Panc1 (cell line): ENCODE data around the gene LIMK2. TPM values are rescaled to one million over a fixed set of nuclear protein-coding genes. Genes with fewer than 3 reads are reported as not detected.

Experiments
- ATAC-seq: fragments of 200-7000 bp; cut with Tn5 transposase; 2 replicates; pipeline ENCODE4 v1.9.1; 2020; ENCODE audit warnings: mild to moderate bottlenecking, moderate library complexity
- BruUV-seq: library from RNA; stranded (reverse); fragments of 400-500 nt; replicated peaks from 2 replicates; lab custom pipeline; 2021; lab: Mats Ljungman, UMichigan
- CTCF ChIA-PET: fragments of 300-600 bp; sonication (Branson Sonifier 250); formaldehyde crosslinking; loops from one replicate; lab custom pipeline; 2022; ENCODE audit warnings: antibody characterized with exemption; lab: Charles Lee
- POLR2A ChIA-PET: fragments of 300-600 bp; sonication (Branson Sonifier 250); formaldehyde crosslinking; loops from one replicate; lab custom pipeline; 2022; ENCODE audit warnings: antibody characterized with exemption; lab: Charles Lee
- DNase-seq: peaks from one replicate; pipeline ENCODE4 v3.0.0-alpha.2; 2010; ENCODE audit warnings: low read depth, low spot score
- H3K27ac ChIP-seq: 2 replicates; pipeline ENCODE4 v1.5.1; 2011; ENCODE audit warnings: mild to moderate bottlenecking, low read length, inconsistent platforms
- H3K27me3 ChIP-seq: fragments of 200-500 bp; sonication (Bioruptor generic); 2 replicates; pipeline ENCODE4 v1.6.0; 2014; ENCODE audit warnings: low read length, inconsistent platforms; ENCODE audit not compliant: control insufficient read depth, insufficient read depth
- H3K36me3 ChIP-seq: fragments of 200-500 bp; sonication (Bioruptor generic); 2 replicates; pipeline ENCODE4 v1.5.1; 2014; ENCODE audit warnings: inconsistent platforms, mild to moderate bottlenecking, low read length, moderate library complexity; ENCODE audit not compliant: control insufficient read depth, insufficient read depth
- H3K4me1 ChIP-seq: 2 replicates; pipeline ENCODE4 v1.5.1; 2011; ENCODE audit warnings: inconsistent platforms, mild to moderate bottlenecking, low read length, moderate library complexity; ENCODE audit not compliant: control insufficient read depth, insufficient read depth
- H3K4me3 ChIP-seq, 2 experiments: 2 replicates each; pipeline ENCODE4 v1.5.1; 2011 to 2012; ENCODE audit warnings: low read depth in 2 of 2, low read length in 2 of 2, mild to moderate bottlenecking in 2 of 2, inconsistent platforms in 1 of 2, moderate library complexity in 1 of 2
- H3K9me3 ChIP-seq: fragments of 200-500 bp; sonication (Bioruptor generic); 2 replicates; pipeline ENCODE4 v1.5.1; 2014; ENCODE audit warnings: low read depth, mild to moderate bottlenecking, inconsistent platforms, low read length, moderate library complexity; ENCODE audit not compliant: control insufficient read depth, insufficient read depth
- CTCF ChIP-seq: fragments of 450-650 bp; IDR thresholded peaks from 2 replicates; pipeline ENCODE4 v1.5.1; 2017; ENCODE audit warnings: mild to moderate bottlenecking
- POLR2AphosphoS5 ChIP-seq: IDR thresholded peaks from 2 replicates; pipeline ENCODE4 v1.6.1; 2012; ENCODE audit warnings: mild to moderate bottlenecking, low read depth, low read length, moderate library complexity
- REST ChIP-seq, 2 experiments: IDR thresholded peaks; 2 replicates each; pipeline ENCODE4 v1.6.1; 2011 to 2012; ENCODE audit warnings: low read depth in 2 of 2, control low read depth in 1 of 2, low read length in 1 of 2, mild to moderate bottlenecking in 1 of 2, moderate library complexity in 1 of 2; ENCODE audit not compliant: insufficient read depth in 1 of 2
- SIN3A ChIP-seq: IDR thresholded peaks from 2 replicates; pipeline ENCODE4 v1.6.1; 2012; ENCODE audit warnings: low read depth, mild to moderate bottlenecking, low read length, moderate library complexity, borderline replicate concordance; ENCODE audit not compliant: insufficient read depth
- TCF7L2 ChIP-seq: IDR thresholded peaks from 2 replicates; pipeline ENCODE4 v1.6.1; 2011; ENCODE audit warnings: mild to moderate bottlenecking, low read depth, low read length, inconsistent platforms
- in situ Hi-C: cut with HindIII; loops from 2 replicates; pipeline ENCODE4 v1.10.0; 2016; ENCODE audit warnings: low sequenced_read_pairs, low pct_unique_long_range_greater_than_20kb
- intact Hi-C: fragments of 100-400 bp; cut with micrococcal nuclease; formaldehyde crosslinking; loops from one replicate; pipeline ENCODE4 v1.10.0; 2022; ENCODE audit not compliant: unreplicated experiment
- total RNA-seq: library from RNA; stranded (reverse); gene quantifications from one replicate; pipeline ENCODE4 v1.2.1, GENCODE V29; 2021; ENCODE audit not compliant: unreplicated experiment

The LIMK2 gene
- total RNA-seq, 1 experiment from 2014 or later, result 12.6 TPM

GRCh38 chr22:31177420-31178162 is 34.5 kb upstream of the LIMK2 start:
- H3K27ac ChIP-seq, result no peak overlapping the region
- BruUV-seq, result no TSS peak
- no peak for DNase-seq

GRCh38 chr22:31178859-31179258 is 33.2 kb upstream of the LIMK2 start:
- peaks cover 7% of the 10 kb centered on the region; the same call in 1 of the 2 replicates for H3K4me1 ChIP-seq
- no peaks in the 10 kb centered on the region for H3K9me3 ChIP-seq
- H3K27me3 ChIP-seq, result no peaks in the 10 kb centered on the region
- no TSS peak for BruUV-seq
- in situ Hi-C loops (no loop called here), intact Hi-C loops (no loop called here)
- CTCF ChIA-PET, result no interaction called here
- POLR2A ChIA-PET, result no interaction called here
- ATAC-seq, result no peak
- H3K36me3 ChIP-seq, result no peaks in the 10 kb centered on the region
- H3K27ac ChIP-seq, result no peak overlapping the region
- no peak for DNase-seq
- no peak for TF ChIP-seq TCF7L2
- no peak overlapping the region for H3K4me3 ChIP-seq

More at GRCh38 chr22:31177420-31178162, 34.5 kb upstream of the LIMK2 start:
- no peak for TF ChIP-seq TCF7L2
- no peak for TF ChIP-seq CTCF
- TF ChIP-seq POLR2AphosphoS5, result no peak
- no peak for TF ChIP-seq SIN3A
- TF ChIP-seq REST (IDR thresholded peaks at IDR 0.05; ENCODE audit: insufficient read depth in 1 of 2, low read depth in 2 of 2, low read length in 1 of 2), result no peak
- H3K4me1 ChIP-seq, result peaks cover 7% of the 10 kb centered on the region; the same call in 1 of the 2 replicates
- no peaks in the 10 kb centered on the region for H3K36me3 ChIP-seq
- H3K27me3 ChIP-seq, result no peaks in the 10 kb centered on the region
- no peaks in the 10 kb centered on the region for H3K9me3 ChIP-seq
- intact Hi-C loops, result no loop called here
- in situ Hi-C loops, result no loop called here
- ChIA-PET CTCF (no interaction called here), POLR2A (interaction anchor here (1.0 kb wide), 1 partner anchor 15 kb away, joined by 15 read pairs; no protein-coding TSS in a partner anchor)
- ATAC-seq, result no peak
- H3K4me3 ChIP-seq, result no peak overlapping the region

- H3K4me3 ChIP-seq, result no peak overlapping the region
- BruUV-seq, result no TSS peak
- ATAC-seq (0 out of 2 replicates have a peak, but pooled peaks have one; percentile 48), DNase-seq (no peak)
- intact Hi-C loops (no loop called here), in situ Hi-C loops (no loop called here)
- no peaks in the 10 kb centered on the region for H3K9me3 ChIP-seq
- CTCF ChIA-PET, result no interaction called here
- H3K27me3 ChIP-seq, result no peaks in the 10 kb centered on the region
- H3K4me1 ChIP-seq, result peaks cover 7% of the 10 kb centered on the region; the same call in 1 of the 2 replicates
- no peak for TF ChIP-seq SIN3A
- TF ChIP-seq TCF7L2, result no peak
- no peak for TF ChIP-seq REST (IDR thresholded peaks at IDR 0.05; ENCODE audit: insufficient read depth in 1 of 2, low read depth in 2 of 2, low read length in 1 of 2)
- no peak for TF ChIP-seq POLR2AphosphoS5
- no peak for TF ChIP-seq CTCF
- POLR2A ChIA-PET, result no interaction called here
- H3K36me3 ChIP-seq, result no peaks in the 10 kb centered on the region
- H3K27ac ChIP-seq, result no peak overlapping the region
These were observed 32.8 kb upstream of the LIMK2 start for GRCh38 chr22:31179345-31179744.
